Measurements from ENCODE around the gene TSR1.
A peak's percentile ranks its signal among the peaks of the same experiment; 100 is the strongest.
"Not testable (repeated sequence)": the region's sequence is repeated elsewhere in the genome, so short reads cannot be mapped to it uniquely, and the experiment has no call there.

Gene TSR1

GRCh38 chr17:2338315-2338657, 2.0 kb upstream of the TSR1 start:
- DNase-seq (ENCODE audit: extremely low read depth in 1 of 2, low read depth in 1 of 2) = no peak

GRCh38 chr17:2337544-2338314, 1.5 kb upstream of the TSR1 start:
- peak; percentile 21 to 30 for DNase-seq (ENCODE audit: extremely low read depth in 1 of 2, low read depth in 1 of 2)

GRCh38 chr17:2336852-2337543, 741 bp upstream of the TSR1 start, which contains the start of gene SGSM2:
Gene SGSM2 (plus strand): TSS chr17:2337501. CDS start chr17:2337689, 188 bp downstream.
- peak; percentile 33 to 60 for DNase-seq (ENCODE audit: extremely low read depth in 1 of 2, low read depth in 1 of 2)

- DNase-seq (ENCODE audit: extremely low read depth in 1 of 2, low read depth in 1 of 2) = no peak
These were observed 487 bp downstream of the TSR1 start for GRCh38 chr17:2335726-2336214.

- DNase-seq (ENCODE audit: extremely low read depth in 1 of 2, low read depth in 1 of 2) = no peak
These were observed 5.0 kb downstream of the TSR1 start for GRCh38 chr17:2331303-2331702.

GRCh38 chr17:2323629-2324314, 12.5 kb downstream of the TSR1 start:
- DNase-seq (ENCODE audit: extremely low read depth in 1 of 2, low read depth in 1 of 2) = no peak

- DNase-seq (ENCODE audit: extremely low read depth in 1 of 2, low read depth in 1 of 2) = no peak
These were observed 14.9 kb downstream of the TSR1 start for GRCh38 chr17:2321399-2321798.

- DNase-seq (ENCODE audit: extremely low read depth in 1 of 2, low read depth in 1 of 2) = no peak
These were observed 17.2 kb downstream of the TSR1 start for GRCh38 chr17:2319051-2319450.

GRCh38 chr17:2317796-2318195, 18.5 kb downstream of the TSR1 start:
- DNase-seq (ENCODE audit: extremely low read depth in 1 of 2, low read depth in 1 of 2) = no peak

GRCh38 chr17:2316916-2317205, 19.4 kb downstream of the TSR1 start:
- not testable (repeated sequence) for DNase-seq (ENCODE audit: extremely low read depth in 1 of 2, low read depth in 1 of 2)

- DNase-seq (ENCODE audit: extremely low read depth in 1 of 2, low read depth in 1 of 2) = no peak
These were observed 23.5 kb downstream of the TSR1 start for GRCh38 chr17:2312736-2313135.

GRCh38 chr17:2309338-2310154, 26.7 kb downstream of the TSR1 start:
- no peak for DNase-seq (ENCODE audit: extremely low read depth in 1 of 2, low read depth in 1 of 2)

- no peak for DNase-seq (ENCODE audit: extremely low read depth in 1 of 2, low read depth in 1 of 2)
These were observed 31.3 kb downstream of the TSR1 start for GRCh38 chr17:2304931-2305330.

GRCh38 chr17:2303204-2304188, 32.8 kb downstream of the TSR1 start, which contains the start of the genes SMG6 and SRR:
Gene SMG6 (minus strand): TSS chr17:2303785. CDS start chr17:2303720, 65 bp downstream.
Gene SRR (plus strand): TSS chr17:2303950. CDS start chr17:2315561, 11,611 bp downstream.
- DNase-seq (ENCODE audit: extremely low read depth in 1 of 2, low read depth in 1 of 2) = peak; percentile 88 to 92

- no peak for DNase-seq (ENCODE audit: extremely low read depth in 1 of 2, low read depth in 1 of 2)
These were observed 33.5 kb downstream of the TSR1 start for GRCh38 chr17:2302778-2303203.

GRCh38 chr17:2299756-2300155, 36.5 kb downstream of the TSR1 start:
- DNase-seq (ENCODE audit: extremely low read depth in 1 of 2, low read depth in 1 of 2) = no peak

- no peak for DNase-seq (ENCODE audit: extremely low read depth in 1 of 2, low read depth in 1 of 2)
These were observed 37.1 kb downstream of the TSR1 start for GRCh38 chr17:2299136-2299535.

- no peak for DNase-seq (ENCODE audit: extremely low read depth in 1 of 2, low read depth in 1 of 2)
These were observed 39.2 kb downstream of the TSR1 start for GRCh38 chr17:2297023-2297422.

- no peak for DNase-seq (ENCODE audit: extremely low read depth in 1 of 2, low read depth in 1 of 2)
These were observed 40.7 kb downstream of the TSR1 start for GRCh38 chr17:2295575-2295974.

- no peak for DNase-seq (ENCODE audit: extremely low read depth in 1 of 2, low read depth in 1 of 2)
These were observed 44.2 kb downstream of the TSR1 start for GRCh38 chr17:2292100-2292499.
